GM15510 (cell line): ENCODE results near the gene OR5D18.

Experiments
- POLR2A ChIP-seq: IDR thresholded peaks from 3 replicates; pipeline ENCODE4 v1.6.1; 2011; ENCODE audit warnings: borderline replicate concordance; ENCODE audit not compliant: insufficient read length; ENCODE audit errors: extremely low read depth

Gene OR5D18

DNA sequence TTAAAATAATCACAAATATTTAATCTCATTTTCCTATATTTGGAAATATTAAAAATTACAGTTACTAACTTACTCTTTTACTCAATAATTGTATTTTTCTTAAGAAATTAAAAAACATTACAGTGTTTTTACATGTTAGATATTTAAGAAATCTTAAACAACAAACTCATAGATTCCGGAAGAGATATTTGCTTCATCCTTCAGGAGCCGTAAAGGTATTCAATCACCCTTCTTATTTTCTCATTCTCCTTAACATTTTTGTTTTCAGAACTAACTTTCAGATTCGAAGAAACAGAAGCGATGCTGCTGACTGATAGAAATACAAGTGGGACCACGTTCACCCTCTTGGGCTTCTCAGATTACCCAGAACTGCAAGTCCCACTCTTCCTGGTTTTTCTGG lies at the start of gene OR5D18:
OR5D18 (plus strand) TSS at position 301 of the 400 bp plus-strand sequence; CDS start at position 301, 0 bp downstream.
- no peak for TF ChIP-seq POLR2A

DNA sequence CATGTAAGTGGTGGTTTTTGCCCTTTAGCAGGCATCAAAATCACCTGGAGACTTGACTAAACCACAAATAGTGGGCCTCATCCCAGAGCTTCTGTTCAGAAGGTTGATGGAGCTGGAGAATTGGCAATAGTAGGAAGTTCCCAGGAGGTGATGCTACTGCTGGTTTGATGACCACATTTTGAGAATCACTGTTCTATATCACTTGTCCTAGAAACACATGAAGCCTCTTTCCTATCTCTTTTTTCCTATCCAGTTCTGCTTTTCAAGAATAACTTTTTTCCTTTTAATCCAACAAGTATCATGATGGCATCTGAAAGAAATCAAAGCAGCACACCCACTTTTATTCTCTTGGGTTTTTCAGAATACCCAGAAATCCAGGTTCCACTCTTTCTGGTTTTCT lies 46.3 kb upstream of the OR5D18 start, which contains the start of gene OR5D13:
OR5D13 (plus strand) TSS at position 301 of the 400 bp plus-strand sequence; CDS start at position 301, 0 bp downstream.
- TF ChIP-seq POLR2A, result no peak

DNA sequence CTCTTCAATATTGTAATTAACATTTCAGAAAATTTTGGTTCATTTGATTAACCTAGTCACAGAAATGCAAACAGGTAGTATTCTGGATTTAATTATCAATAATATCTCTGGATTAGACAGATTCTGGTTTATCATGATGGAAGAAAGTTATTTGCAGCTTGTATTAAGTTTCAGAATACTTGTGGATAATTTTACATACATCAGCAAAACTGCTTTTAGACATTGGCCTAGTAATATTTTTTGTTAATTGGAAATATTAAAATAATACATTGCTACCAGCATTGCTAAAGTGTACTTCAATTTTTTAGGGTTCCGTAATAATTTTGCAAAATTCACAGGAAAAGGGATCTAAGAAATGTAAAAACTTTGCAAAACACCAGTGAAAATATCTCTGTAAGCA lies 27.8 kb upstream of the OR5D18 start:
- no peak for TF ChIP-seq POLR2A

DNA sequence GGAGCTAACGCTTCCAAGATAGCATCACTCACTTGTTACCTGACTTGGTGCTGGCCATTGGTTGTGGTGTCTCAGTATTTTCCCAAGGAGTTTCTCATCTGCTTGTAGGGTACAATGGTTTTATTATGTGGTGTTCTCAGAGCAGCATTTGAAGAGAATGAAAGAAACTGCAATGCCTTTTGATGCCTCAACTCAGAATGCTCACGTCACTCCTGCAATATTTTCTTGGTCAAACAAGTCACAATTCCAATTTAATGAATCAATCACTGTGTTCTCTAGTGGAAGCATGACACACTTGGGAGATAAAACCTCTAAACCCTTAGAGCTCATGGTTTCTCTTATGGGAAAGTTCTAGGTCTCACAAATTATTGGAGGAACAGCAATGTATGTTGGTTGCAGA lies 26.1 kb upstream of the OR5D18 start:
- TF ChIP-seq POLR2A, result no peak

DNA sequence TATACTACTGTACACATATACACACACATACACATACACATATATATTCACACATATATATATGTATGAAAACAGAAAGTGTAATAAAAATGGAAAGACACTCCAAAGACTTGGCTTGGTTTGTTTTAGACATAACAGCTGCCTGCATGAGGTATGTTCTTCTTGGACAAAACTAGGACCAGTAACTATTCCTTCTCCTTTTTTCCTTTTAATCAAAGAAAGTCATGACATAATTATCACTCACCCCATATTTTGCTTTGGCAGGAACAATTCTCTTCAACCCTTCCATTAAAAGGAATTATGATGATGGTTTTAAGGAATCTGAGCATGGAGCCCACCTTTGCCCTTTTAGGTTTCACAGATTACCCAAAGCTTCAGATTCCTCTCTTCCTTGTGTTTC lies 24.2 kb upstream of the OR5D18 start, which contains the start of gene OR5D14:
OR5D14 (plus strand) TSS at position 301 of the 400 bp plus-strand sequence; CDS start at position 301, 0 bp downstream.
- no peak for TF ChIP-seq POLR2A

DNA sequence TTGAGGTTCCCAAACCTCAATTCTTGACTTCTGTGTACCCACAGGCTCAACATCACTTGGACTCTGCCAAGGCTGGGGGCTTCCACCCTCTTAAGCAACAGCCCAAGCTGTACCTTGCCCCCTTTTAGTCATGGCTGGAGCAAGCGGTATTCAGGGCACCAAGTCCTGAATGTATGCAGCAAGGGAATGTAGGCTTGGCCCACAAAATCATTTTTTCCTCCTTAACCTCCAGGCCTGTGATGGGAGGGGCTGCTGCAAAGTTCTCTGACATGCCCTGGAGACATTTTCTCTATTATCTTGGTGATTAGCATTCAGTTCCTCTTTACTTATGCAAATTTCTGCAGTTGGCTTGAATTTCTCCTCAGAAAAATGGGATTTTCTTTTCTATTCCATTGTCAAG lies 13.2 kb upstream of the OR5D18 start:
- no peak for TF ChIP-seq POLR2A

DNA sequence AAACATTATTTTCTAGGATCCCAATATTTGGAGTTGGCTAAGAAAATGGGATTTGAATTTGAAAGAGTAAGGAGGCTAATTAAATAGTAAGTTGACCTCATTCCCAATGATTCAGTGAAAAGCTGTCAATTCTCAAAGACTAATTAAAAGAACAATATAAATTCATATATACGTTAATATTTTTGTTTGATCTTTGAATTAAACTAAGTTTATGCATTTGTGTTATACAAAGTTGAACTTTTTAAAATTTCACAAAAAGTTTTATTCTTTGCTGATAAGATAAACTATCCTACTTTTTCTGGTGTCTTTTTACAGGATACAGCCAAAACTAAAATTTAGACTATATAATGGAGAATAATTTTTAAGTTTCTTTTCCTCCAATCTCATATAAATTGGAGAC lies 8.4 kb upstream of the OR5D18 start, which contains the start of gene OR5L1:
OR5L1 (plus strand) TSS at position 301 of the 400 bp plus-strand sequence. CDS start 100 bp downstream, outside the sequence.
- no peak for TF ChIP-seq POLR2A

DNA sequence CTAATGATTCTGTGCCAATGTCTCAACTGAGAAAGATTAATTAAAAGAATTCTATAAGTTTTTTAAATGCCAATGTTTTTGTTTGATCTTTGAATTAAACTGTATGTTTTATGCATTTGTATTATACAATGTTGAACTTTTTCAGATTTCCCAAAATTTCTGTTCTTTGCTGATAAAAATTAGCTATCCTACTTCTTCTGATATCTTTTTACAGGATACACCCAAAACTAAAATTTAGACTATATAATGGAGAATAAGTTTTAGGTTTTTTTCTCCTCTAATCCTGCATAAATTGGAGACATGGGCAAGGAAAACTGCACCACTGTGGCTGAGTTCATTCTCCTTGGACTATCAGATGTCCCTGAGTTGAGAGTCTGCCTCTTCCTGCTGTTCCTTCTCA lies 7.5 kb downstream of the OR5D18 start, which contains the start of gene OR5L2:
OR5L2 (plus strand) TSS at position 301 of the 400 bp plus-strand sequence; CDS start at position 301, 0 bp downstream.
- no peak for TF ChIP-seq POLR2A

DNA sequence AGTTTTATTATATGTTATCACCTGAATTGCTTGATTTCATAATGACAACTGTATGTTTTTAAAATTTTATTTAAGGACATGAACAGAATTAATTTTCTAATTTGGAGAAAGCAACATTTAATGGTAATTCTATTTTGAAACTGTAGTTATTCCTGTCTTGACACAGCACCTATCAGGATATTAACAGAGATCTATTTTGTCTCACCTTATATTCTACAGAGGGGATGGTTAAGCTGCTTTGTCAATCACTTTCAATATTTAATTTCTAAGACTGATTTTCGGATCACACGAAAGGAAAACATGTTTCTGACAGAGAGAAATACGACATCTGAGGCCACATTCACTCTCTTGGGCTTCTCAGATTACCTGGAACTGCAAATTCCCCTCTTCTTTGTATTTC lies 19.0 kb downstream of the OR5D18 start, which contains the start of gene OR5D16:
OR5D16 (plus strand) TSS at position 301 of the 400 bp plus-strand sequence; CDS start at position 301, 0 bp downstream.
- TF ChIP-seq POLR2A, result no peak

DNA sequence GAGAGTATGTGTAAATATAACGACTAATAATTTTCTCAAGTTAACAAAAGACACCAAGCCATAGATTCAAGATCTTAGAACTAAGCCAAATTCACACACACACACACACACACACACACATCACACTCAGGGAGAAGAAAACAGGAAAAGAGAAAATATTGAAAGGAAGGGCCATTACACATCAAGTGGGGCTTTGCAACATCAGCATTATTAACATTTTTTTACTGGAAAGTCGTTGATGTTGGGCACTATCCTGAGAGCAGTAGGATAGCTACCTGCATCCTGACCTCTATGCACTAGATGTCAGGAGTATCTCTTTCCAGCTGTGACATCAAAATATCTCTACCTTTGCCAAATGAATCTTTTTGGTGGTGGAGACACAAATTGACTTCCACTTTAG lies 28.0 kb downstream of the OR5D18 start:
- TF ChIP-seq POLR2A, result no peak

DNA sequence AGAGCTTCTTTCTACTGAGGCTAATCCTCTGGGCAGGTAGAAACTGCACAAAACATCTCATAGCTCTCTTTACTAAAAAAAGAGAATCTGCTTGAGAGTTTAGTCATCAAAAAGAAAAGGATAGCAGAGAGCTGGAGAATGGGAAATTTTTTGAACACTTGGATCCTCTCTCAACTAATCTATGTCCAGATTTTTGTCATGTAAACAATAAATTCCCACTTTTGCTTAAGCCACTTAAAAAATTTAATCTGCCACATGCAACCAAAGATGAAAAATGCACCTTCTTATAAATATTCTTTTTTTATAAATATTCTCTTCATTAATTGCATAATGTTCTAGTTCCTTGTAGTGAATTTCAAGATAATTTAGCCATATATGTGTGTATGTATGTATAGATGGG lies 29.6 kb downstream of the OR5D18 start:
- no peak for TF ChIP-seq POLR2A

DNA sequence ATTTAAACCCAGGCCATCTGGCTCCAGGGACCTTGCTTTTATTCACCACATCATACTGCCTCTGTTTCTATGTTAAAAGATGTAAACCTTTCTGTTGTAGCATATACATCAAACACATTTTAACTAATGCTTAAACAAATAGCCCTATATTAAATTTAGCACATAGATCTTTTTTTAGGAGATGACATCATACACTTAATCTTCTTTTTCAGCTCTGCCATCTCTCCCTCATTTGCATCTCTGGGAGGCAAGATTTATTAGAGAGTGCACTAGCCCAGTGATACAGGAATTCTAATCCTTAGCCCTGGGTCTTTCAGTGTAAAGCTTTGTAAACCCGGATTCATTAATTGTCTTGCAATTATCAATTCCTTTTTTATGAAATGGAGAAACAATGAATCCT lies 32.7 kb downstream of the OR5D18 start:
- no peak for TF ChIP-seq POLR2A

DNA sequence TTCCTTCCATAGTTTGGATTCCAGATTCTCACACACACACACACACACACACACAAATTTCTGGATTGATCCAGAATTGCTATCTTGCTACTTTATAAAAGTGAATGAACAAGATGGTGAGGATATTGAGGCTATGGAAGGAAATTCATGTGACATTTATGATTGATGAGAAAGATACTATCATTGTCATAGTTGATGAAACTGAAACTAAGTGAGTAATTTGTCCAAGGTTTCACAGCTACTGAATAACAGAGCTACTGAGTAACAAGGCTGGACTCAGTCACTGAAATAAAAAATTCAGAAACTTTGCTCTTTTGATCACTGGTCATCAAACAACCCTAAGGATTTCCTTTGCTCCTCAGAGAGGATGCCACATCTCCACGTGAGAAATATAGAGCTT lies 35.3 kb downstream of the OR5D18 start:
- no peak for TF ChIP-seq POLR2A
